K562 (cell line): ENCODE measurements around the gene PLA1A. TPM values are rescaled to one million over a fixed set of nuclear protein-coding genes. Genes with fewer than 3 reads are reported as not detected.

Source experiments
- MTA2 ChIP-seq: fragments of 450-650 bp; IDR thresholded peaks from 2 replicates; pipeline ENCODE4 v1.6.1; 2016; ENCODE audit warnings: low read depth
- PHF8 ChIP-seq: fragments of 200-600 bp; sonication (generic); IDR thresholded peaks from 2 replicates; pipeline ENCODE4 v1.6.1; 2012; ENCODE audit warnings: mixed run types, mild to moderate bottlenecking, inconsistent platforms, low read length, moderate library complexity, borderline replicate concordance
- SREBF1 ChIP-seq: fragments of 150-350 bp; IDR thresholded peaks from 2 replicates; pipeline ENCODE4 v1.6.1; 2014; ENCODE audit warnings: antibody characterized with exemption, low read depth, low read length, borderline replicate concordance
- ZKSCAN1 ChIP-seq: fragments of 150-350 bp; IDR thresholded peaks from 2 replicates; pipeline ENCODE4 v1.6.1; 2016; ENCODE audit warnings: low read depth, low read length
- ZNF140 ChIP-seq: fragments of 250-450 bp; sonication (Bioruptor Pico); IDR thresholded peaks from 2 replicates; pipeline ENCODE4 v1.8.0; 2021; ENCODE audit warnings: moderate library complexity, mild to moderate bottlenecking, inconsistent platforms
- ZNF384 ChIP-seq: IDR thresholded peaks from 2 replicates; pipeline ENCODE4 v1.6.1; 2012; ENCODE audit warnings: low read depth, low read length, improper control_type of control experiment
- ZNF740 ChIP-seq, 3 experiments: fragments of 200-800 bp in 1 of 3; sonication (Bioruptor generic) in 1 of 3; sonication (generic) in 1 of 3; formaldehyde crosslinking in 1 of 3; IDR thresholded peaks; 2 replicates each; pipeline versions ENCODE4 v1.6.1 to v1.8.0; 2016 to 2022; ENCODE audit warnings: mild to moderate bottlenecking in 2 of 3, missing compliant biosample characterization in 2 of 3, missing genetic modification characterization in 2 of 3, missing genetic modification reagents in 1 of 3
- polyA plus RNA-seq, 8 experiments: library from polyadenylated mRNA; depleted of rRNA in 4 of 8; stranded (reverse) in 5 of 8; unstranded in 3 of 8; fragments of >200 nt; fragmentation: Nextera tagmentation in 2 of 8; fragmentation: Illumina TruSeq in 1 of 8; extraction: Ambion mirVana in 2 of 8; extraction: Trizol in 1 of 8; gene quantifications; 2 replicates each; pipeline versions ENCODE4 v1.2.1 to v1.2.3, GENCODE V29; 2011 to 2014; ENCODE audit warnings: inconsistent platforms in 1 of 8, missing spikeins in 1 of 8
- total RNA-seq, 7 experiments: library from RNA; depleted of rRNA in 6 of 7; stranded (reverse); fragments of >200 nt in 6 of 7; fragmentation: Illumina TruSeq in 2 of 7; extraction: Trizol in 2 of 7; gene quantifications; 2 replicates each; pipeline versions ENCODE4 v1.2.1 to v1.2.3, GENCODE V29; 2011 to 2021; ENCODE audit warnings: low replicate concordance in 1 of 7
- TF ChIP-seq, protein P1 (sequence below): fragments of 450-650 bp; IDR thresholded peaks from 2 replicates; pipeline ENCODE4 v1.6.1; 2017; ENCODE audit warnings: antibody characterized with exemption, mild to moderate bottlenecking
- TF ChIP-seq, protein P2 (sequence below): fragments of 450-650 bp; IDR thresholded peaks from 2 replicates; pipeline ENCODE4 v1.6.1; 2014; ENCODE audit warnings: low read depth, mild to moderate bottlenecking, moderate library complexity, borderline replicate concordance
- TF ChIP-seq, protein P3 (sequence below), 3 experiments: fragments of 200-800 bp in 1 of 3; fragments of 250-450 bp in 1 of 3; fragments of 450-650 bp in 1 of 3; sonication (Bioruptor Pico) in 1 of 3; sonication (Bioruptor generic) in 1 of 3; formaldehyde crosslinking in 1 of 3; IDR thresholded peaks; 2 replicates each; pipeline versions ENCODE4 v1.6.1 to v1.8.0; 2016 to 2022; ENCODE audit warnings: mild to moderate bottlenecking in 2 of 3, missing genetic modification characterization in 2 of 3, missing compliant biosample characterization in 1 of 3, moderate library complexity in 1 of 3
- TF ChIP-seq, protein P4 (sequence below): fragments of 450-650 bp; IDR thresholded peaks from 2 replicates; pipeline ENCODE4 v1.6.1; 2016; ENCODE audit warnings: mild to moderate bottlenecking

PLA1A gene
- total and polyA plus RNA-seq, 9 of the 15 experiments (the other 6 are each of a cell fraction or from before 2014, with no cell fraction given), result not detected

- TF ChIP-seq, protein P1, sequence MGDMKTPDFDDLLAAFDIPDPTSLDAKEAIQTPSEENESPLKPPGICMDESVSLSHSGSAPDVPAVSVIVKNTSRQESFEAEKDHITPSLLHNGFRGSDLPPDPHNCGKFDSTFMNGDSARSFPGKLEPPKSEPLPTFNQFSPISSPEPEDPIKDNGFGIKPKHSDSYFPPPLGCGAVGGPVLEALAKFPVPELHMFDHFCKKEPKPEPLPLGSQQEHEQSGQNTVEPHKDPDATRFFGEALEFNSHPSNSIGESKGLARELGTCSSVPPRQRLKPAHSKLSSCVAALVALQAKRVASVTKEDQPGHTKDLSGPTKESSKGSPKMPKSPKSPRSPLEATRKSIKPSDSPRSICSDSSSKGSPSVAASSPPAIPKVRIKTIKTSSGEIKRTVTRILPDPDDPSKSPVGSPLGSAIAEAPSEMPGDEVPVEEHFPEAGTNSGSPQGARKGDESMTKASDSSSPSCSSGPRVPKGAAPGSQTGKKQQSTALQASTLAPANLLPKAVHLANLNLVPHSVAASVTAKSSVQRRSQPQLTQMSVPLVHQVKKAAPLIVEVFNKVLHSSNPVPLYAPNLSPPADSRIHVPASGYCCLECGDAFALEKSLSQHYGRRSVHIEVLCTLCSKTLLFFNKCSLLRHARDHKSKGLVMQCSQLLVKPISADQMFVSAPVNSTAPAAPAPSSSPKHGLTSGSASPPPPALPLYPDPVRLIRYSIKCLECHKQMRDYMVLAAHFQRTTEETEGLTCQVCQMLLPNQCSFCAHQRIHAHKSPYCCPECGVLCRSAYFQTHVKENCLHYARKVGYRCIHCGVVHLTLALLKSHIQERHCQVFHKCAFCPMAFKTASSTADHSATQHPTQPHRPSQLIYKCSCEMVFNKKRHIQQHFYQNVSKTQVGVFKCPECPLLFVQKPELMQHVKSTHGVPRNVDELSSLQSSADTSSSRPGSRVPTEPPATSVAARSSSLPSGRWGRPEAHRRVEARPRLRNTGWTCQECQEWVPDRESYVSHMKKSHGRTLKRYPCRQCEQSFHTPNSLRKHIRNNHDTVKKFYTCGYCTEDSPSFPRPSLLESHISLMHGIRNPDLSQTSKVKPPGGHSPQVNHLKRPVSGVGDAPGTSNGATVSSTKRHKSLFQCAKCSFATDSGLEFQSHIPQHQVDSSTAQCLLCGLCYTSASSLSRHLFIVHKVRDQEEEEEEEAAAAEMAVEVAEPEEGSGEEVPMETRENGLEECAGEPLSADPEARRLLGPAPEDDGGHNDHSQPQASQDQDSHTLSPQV, result 0 out of 2 replicates have a peak, but pooled peaks have one; percentile 28
- peak; percentile 79 for TF ChIP-seq ZNF740 (CRISPR knock-in tag; IDR thresholded peaks at IDR 0.05)
- peak in 1 of 2 experiments; percentile 96; a peak in 2 of 4 replicates for TF ChIP-seq ZNF740 (tag; IDR thresholded peaks at IDR 0.05)
- peak; percentile 91 for TF ChIP-seq MTA2
- TF ChIP-seq, protein P2, sequence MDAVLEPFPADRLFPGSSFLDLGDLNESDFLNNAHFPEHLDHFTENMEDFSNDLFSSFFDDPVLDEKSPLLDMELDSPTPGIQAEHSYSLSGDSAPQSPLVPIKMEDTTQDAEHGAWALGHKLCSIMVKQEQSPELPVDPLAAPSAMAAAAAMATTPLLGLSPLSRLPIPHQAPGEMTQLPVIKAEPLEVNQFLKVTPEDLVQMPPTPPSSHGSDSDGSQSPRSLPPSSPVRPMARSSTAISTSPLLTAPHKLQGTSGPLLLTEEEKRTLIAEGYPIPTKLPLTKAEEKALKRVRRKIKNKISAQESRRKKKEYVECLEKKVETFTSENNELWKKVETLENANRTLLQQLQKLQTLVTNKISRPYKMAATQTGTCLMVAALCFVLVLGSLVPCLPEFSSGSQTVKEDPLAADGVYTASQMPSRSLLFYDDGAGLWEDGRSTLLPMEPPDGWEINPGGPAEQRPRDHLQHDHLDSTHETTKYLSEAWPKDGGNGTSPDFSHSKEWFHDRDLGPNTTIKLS, result peak; percentile 94
- no peak for TF ChIP-seq ZKSCAN1
- TF ChIP-seq ZNF140, result no peak
- TF ChIP-seq, protein P3, sequence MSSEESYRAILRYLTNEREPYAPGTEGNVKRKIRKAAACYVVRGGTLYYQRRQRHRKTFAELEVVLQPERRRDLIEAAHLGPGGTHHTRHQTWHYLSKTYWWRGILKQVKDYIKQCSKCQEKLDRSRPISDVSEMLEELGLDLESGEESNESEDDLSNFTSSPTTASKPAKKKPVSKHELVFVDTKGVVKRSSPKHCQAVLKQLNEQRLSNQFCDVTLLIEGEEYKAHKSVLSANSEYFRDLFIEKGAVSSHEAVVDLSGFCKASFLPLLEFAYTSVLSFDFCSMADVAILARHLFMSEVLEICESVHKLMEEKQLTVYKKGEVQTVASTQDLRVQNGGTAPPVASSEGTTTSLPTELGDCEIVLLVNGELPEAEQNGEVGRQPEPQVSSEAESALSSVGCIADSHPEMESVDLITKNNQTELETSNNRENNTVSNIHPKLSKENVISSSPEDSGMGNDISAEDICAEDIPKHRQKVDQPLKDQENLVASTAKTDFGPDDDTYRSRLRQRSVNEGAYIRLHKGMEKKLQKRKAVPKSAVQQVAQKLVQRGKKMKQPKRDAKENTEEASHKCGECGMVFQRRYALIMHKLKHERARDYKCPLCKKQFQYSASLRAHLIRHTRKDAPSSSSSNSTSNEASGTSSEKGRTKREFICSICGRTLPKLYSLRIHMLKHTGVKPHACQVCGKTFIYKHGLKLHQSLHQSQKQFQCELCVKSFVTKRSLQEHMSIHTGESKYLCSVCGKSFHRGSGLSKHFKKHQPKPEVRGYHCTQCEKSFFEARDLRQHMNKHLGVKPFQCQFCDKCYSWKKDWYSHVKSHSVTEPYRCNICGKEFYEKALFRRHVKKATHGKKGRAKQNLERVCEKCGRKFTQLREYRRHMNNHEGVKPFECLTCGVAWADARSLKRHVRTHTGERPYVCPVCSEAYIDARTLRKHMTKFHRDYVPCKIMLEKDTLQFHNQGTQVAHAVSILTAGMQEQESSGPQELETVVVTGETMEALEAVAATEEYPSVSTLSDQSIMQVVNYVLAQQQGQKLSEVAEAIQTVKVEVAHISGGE (CRISPR knock-in tag; IDR thresholded peaks at IDR 0.05), result peak in 1 of 3 experiments; percentile 69; a peak in 3 of 6 replicates
- TF ChIP-seq, protein P4, sequence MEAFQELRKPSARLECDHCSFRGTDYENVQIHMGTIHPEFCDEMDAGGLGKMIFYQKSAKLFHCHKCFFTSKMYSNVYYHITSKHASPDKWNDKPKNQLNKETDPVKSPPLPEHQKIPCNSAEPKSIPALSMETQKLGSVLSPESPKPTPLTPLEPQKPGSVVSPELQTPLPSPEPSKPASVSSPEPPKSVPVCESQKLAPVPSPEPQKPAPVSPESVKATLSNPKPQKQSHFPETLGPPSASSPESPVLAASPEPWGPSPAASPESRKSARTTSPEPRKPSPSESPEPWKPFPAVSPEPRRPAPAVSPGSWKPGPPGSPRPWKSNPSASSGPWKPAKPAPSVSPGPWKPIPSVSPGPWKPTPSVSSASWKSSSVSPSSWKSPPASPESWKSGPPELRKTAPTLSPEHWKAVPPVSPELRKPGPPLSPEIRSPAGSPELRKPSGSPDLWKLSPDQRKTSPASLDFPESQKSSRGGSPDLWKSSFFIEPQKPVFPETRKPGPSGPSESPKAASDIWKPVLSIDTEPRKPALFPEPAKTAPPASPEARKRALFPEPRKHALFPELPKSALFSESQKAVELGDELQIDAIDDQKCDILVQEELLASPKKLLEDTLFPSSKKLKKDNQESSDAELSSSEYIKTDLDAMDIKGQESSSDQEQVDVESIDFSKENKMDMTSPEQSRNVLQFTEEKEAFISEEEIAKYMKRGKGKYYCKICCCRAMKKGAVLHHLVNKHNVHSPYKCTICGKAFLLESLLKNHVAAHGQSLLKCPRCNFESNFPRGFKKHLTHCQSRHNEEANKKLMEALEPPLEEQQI, result no peak
- no peak for TF ChIP-seq ZNF384
- TF ChIP-seq SREBF1, result peak; percentile 87; the same call in 1 of the 2 replicates
- TF ChIP-seq PHF8, result peak; percentile 78
Observed at GRCh38 chr3:119676771-119677640, 79.3 kb downstream of the PLA1A start, which contains the start of gene COX17 (continued).
